Hepatic stellate cell (primary cell): ENCODE data around the gene DENND6B.

Experiments
- DNase-seq: peaks from one replicate; pipeline ENCODE4 v3.0.0; 2011; ENCODE audit warnings: low spot score

The DENND6B gene

GRCh38 chr22:50315289-50316113 lies 11.3 kb downstream of the DENND6B start:
- DNase-seq = no peak

GRCh38 chr22:50314455-50315288 lies 12.1 kb downstream of the DENND6B start:
- DNase-seq = no peak

DNA sequence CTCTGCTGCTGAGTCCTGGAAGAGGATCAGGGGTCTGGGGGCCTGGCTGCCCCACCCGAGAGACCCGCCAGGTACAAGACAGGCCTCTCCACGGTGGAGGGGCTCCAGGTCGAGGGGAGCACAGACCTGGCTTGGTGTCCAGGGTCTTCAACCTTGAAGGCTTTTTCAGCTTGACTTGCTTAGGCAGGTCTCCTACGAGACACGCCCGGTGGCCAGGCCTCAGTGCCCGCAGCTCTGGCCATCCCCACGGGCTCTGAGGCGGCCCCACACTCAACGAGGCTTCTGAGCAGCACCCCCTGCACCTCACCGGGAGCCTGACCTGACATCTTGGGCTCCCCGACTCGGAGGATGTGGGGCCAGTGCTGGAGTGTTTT lies 12.7 kb downstream of the DENND6B start:
- no peak for DNase-seq

GRCh38 chr22:50313600-50313999 lies 13.2 kb downstream of the DENND6B start:
- no peak for DNase-seq

GRCh38 chr22:50313021-50313420 lies 13.8 kb downstream of the DENND6B start:
- DNase-seq = no peak

GRCh38 chr22:50312371-50312770 lies 14.4 kb downstream of the DENND6B start:
- DNase-seq = no peak

DNA sequence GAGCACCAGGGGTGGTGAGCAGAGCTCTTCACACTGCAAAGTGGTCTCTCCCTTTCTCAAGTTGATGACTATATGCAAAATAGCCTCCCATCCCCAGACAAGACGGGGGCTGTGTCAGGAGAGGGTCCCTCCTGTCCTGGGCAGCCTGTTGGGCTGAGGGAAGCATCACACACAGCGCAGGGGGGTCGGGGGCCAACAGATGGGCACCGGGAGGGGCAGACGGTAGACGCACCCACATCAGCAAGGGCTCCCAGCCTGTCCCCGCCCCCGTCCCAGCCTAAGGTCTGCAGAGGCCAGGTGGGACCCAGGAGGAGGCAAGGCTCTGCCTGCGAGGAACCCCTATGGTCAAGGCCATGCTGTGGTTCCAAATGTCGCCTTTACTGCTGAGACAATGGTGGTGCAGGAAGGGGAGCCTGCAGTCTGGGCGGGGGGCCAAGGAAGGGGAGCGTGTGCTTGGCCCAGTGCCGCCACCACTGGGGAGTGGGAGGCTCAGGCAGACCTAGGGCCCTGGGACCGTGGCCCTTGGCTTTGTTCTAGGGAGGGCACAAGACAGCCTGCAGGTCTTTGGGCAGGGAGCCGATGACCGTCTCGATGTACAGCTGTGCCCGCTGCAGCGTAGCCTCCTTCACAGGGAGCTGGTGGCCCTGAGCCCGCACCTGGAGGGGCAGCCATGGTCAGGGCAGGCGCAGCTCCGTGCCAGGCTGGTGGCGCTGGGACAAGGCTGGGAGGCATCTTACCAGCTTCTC lies 15.0 kb downstream of the DENND6B start:
- DNase-seq = no peak

DNA sequence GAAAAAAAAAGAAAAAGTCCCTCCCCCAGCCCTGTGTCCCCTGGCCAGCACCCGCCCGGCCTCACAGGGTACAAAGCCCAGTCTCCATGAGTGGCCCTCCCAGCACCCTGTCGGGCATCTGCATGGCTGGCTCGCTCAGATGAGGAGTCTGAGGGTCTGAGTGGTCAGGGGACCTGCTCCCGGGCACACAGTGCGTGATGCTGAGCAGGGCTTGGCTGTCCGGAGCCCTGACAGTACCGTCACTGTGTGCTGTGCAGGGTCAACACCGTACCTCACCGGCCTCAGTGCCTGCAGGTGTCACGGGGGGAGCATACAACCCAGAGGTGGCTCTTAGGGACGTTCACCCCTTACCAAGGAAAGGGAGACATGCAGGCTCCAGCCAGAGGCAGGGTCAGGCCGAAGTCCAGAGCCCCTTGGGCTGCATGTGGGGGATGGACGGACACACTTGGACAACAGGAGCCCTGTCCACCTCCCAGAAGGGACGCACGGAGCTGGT lies 15.8 kb downstream of the DENND6B start:
- no peak for DNase-seq

DNA sequence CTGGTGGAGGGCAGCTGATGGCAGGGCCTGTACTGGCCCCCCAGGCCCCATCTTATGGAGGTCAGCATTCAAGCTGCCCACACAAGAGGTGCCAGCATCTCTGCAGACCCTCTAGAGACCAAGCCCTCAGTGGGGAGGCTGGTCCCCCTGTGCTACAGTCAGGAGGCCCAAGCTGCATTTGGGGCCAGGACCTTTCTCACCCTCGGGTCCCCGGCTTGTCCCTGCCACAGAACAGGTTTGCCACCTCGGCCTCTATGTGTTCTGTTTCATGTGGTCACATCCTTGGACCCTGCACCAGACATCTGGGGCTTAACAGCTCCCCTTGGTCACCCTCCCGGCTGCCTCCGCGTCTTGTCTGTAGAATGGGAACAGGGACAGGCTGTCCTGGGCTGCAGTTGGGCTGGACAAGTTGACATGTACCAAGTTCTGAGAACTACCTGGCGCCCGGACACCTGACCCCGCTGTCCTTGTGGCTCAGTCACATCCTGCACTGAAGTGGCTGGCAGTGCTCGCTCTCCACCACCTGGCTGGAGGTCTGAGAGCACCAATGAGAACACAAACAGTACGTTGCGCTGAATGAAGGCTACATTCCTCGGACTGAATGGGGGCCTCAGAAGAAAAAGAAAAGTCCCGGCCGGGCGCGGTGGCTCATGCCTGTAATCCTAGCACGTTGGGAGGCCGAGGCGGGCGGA lies 16.6 kb downstream of the DENND6B start:
- DNase-seq = no peak

GRCh38 chr22:50309601-50309991 lies 17.2 kb downstream of the DENND6B start:
- DNase-seq = no peak

GRCh38 chr22:50308986-50309600 lies 17.7 kb downstream of the DENND6B start:
- no peak for DNase-seq

DNA sequence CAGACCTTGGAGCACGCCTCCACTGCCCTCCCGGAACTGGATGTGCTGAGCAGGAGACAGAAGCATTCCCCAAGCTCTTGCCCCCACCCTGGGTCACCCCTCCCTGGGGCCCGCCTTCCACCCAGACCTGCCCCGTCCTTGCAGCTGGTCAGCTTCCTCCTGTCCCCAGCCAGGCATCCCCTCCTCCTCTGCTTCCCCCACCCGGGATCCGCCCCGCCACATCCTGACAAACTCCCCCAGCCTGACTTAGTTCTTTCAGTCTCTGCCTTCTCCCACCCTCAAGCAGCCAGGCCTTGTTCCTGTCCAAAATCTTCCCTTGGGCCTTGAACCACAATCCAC lies 18.2 kb downstream of the DENND6B start:
- DNase-seq = peak; percentile 89

DNA sequence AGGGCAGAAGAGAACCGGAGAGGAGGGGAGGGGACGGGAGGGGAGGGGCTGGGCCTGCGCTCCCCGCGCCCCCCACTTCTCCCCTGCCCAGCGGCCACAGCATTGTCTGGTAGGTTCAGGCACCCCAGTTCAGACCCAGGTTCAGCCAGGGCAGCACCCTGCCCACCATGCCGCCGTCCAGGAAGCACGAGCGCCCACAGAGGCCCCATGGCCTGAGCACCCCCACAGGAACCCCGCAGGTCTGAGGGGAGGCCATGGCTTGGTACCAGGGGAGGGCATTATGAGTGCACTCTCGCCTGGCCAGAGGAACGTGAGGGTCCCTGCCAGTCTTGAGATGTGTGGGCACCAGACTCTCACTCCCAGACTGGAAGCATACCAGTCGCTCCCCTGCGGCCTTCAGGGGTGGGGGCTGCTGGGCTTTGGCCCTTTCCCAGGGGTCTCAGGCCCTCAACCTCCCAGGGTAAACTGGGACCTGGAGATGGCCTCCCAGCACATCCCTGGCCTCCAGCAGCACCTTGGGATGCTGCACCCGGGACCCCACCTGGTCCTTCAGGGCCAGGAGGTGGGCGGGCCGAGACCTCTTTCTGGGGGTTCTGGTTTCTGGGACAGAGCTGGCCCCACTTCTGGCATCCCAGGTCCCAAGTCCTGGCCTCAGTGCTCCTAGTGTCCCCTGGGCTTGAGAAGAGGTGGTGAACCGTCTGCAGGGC lies 18.8 kb downstream of the DENND6B start:
- DNase-seq = no peak

DNA sequence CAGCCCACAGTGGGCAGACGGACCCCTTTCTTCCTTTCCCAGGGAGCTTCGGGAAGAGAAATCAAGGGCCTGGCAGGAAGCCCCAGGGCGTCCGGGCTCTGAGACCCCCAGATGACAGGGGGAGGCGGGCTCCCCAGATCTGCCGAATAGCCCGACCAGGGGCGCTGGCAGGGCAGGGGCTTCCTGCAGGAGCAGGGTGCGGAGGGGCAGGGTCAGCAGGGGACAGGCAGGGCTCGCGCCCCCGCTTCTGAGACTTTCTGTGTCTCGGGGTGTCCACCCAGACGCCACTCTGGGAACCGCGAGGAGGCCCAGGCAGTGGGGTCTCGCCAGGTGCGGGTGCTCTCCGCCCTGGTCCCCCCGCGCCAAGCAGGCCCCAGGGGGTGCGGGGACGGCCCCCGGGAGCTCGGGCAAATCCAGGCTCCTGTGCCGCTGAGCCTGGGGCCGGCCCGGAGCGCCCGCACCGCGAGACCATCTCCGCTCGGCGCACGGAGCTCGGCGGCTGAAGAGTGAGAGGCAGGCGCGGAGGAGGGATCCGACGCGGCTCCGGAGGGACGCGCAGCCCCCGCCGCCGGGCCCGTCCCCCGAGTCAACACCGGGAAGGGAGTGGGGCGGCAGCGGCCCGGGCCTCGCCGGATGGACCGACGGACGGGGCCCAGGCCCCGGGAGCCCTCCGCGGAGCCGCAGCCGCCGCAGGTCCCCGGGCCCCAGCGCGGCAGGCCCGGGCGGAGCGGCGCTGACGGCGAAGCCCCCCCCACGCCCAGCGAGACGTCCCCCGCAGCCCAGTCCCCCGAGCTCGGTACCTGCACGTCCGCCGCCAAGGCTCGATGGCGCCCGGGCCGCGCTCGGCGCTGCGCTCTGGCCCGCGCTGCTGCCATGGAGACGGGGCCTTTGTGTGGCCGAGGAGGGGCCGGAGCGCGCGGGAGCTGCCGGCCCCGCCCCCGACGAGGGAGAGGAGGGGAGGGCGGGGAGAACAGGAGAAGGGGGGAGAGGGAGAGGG lies 19.8 kb downstream of the DENND6B start, which contains the start of gene PLXNB2:
TSS of gene PLXNB2 (minus strand) at position 894 of the 997 bp plus-strand sequence. CDS start 17,062 bp downstream, outside the sequence.
- DNase-seq = peak; percentile 76

- DNase-seq = peak; percentile 99
Measured at GRCh38 chr22:50305923-50306566, 20.8 kb downstream of the DENND6B start.

- peak; percentile 53 for DNase-seq
Measured at GRCh38 chr22:50305393-50305922, 21.4 kb downstream of the DENND6B start.

DNA sequence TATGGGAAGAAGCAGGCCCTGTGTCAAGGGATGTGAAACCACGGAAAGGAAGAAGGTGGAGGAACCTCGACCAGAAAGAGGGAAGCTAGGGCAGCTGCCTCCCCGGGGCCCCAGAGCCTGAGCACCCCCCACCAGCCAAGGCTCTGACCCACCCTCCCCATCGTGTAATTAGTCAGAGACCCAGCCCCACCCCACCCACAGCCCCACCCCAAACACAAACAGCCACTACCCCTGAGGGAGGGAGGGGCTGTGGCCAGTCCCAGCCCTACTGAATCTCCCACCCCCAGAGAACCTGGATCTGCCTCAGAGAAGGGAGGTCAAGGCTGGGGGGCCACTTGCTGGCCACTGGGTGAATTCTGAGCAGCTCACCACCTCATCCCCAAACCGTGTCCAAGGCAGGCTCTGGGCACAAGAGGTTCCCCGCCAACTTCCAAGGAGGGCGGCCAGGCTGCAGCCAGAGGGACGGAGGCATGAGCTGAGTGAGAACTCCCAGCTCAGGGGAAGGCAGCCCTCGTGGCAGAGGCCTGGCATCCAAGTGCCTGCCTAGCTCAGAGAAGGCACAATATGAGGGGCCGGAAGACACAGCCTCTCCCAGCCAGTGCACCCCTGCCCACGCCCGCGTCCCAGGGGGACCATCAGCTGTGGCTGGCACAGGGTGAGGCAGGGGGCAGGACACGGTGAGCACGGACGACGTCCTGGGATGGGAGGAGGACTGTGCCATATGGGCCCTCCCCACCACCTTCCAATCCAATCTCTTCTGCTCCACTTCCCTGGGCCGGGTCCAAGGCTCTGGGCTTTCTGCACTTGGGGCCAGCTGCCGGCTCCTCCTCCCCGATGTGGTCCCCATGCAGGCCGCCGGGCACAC lies 22.1 kb downstream of the DENND6B start:
- peak; percentile 60 for DNase-seq
